Caco-2 (cell line): ENCODE measurements around the gene SELENOO. TPM values are rescaled to one million over a fixed set of nuclear protein-coding genes. Genes with fewer than 3 reads are reported as not detected.

Source experiments
- BruUV-seq: library from RNA; stranded (reverse); fragments of 400-500 nt; replicated peaks from 2 replicates; lab custom pipeline; 2021; lab: Mats Ljungman, UMichigan
- CTCF ChIA-PET: fragments of 300-600 bp; sonication (Branson Sonifier 250); formaldehyde crosslinking; loops from one replicate; lab custom pipeline; 2022; ENCODE audit warnings: antibody characterized with exemption; lab: Charles Lee
- POLR2A ChIA-PET: fragments of 300-600 bp; sonication (Branson Sonifier 250); formaldehyde crosslinking; loops from one replicate; lab custom pipeline; 2022; ENCODE audit warnings: antibody characterized with exemption; lab: Charles Lee
- DNase-seq, 2 experiments: peaks; one replicate each; pipeline versions ENCODE4 v3.0.0 to v3.0.0-alpha.2; 2020 to 2022
- H3K27me3 ChIP-seq: replicated peaks from 2 replicates; pipeline ENCODE4 v1.6.0; 2011; ENCODE audit warnings: low read length; ENCODE audit not compliant: control insufficient read depth, insufficient read depth
- H3K36me3 ChIP-seq: 2 replicates; pipeline ENCODE4 v1.5.1; 2011; ENCODE audit warnings: low read length; ENCODE audit not compliant: control insufficient read depth, insufficient read depth
- H3K4me1 ChIP-seq: fragments of 250-450 bp; sonication (Bioruptor Pico); 2 replicates; pipeline ENCODE4 v1.5.1; 2020; ENCODE audit warnings: mild to moderate bottlenecking
- H3K4me3 ChIP-seq: 2 replicates; pipeline ENCODE4 v1.5.1; 2011; ENCODE audit warnings: low read depth, mild to moderate bottlenecking, control low read depth, low read length
- H3K9me3 ChIP-seq: fragments of 250-450 bp; sonication (Bioruptor Pico); 2 replicates; pipeline ENCODE4 v1.5.1; 2020; ENCODE audit warnings: mild to moderate bottlenecking, moderate library complexity
- H3K27ac Mint-ChIP-seq: one replicate; pipeline ENCODE4 v1.8.0; 2022; ENCODE audit warnings: mixed read lengths; ENCODE audit not compliant: unreplicated experiment
- H3K27me3 Mint-ChIP-seq: one replicate; pipeline ENCODE4 v1.8.0; 2022; ENCODE audit warnings: mixed read lengths; ENCODE audit not compliant: insufficient read depth, unreplicated experiment
- H3K36me3 Mint-ChIP-seq: one replicate; pipeline ENCODE4 v1.8.0; 2022; ENCODE audit warnings: mild to moderate bottlenecking, mixed read lengths; ENCODE audit not compliant: insufficient read depth, unreplicated experiment
- H3K4me1 Mint-ChIP-seq: one replicate; pipeline ENCODE4 v1.8.0; 2022; ENCODE audit warnings: low read depth, mixed read lengths; ENCODE audit not compliant: unreplicated experiment
- H3K4me3 Mint-ChIP-seq: one replicate; pipeline ENCODE4 v1.8.0; 2022; ENCODE audit warnings: mild to moderate bottlenecking, moderate library complexity, mixed read lengths; ENCODE audit not compliant: unreplicated experiment
- H3K9me3 Mint-ChIP-seq: one replicate; pipeline ENCODE4 v1.8.0; 2022; ENCODE audit warnings: mixed read lengths; ENCODE audit not compliant: unreplicated experiment
- intact Hi-C: fragments of 100-400 bp; cut with micrococcal nuclease; formaldehyde crosslinking; loops from one replicate; pipeline ENCODE4 v1.10.0; 2022; ENCODE audit not compliant: unreplicated experiment
- total RNA-seq: library from RNA; stranded (reverse); gene quantifications from 2 replicates; pipeline ENCODE4 v1.2.3, GENCODE V29; 2022
- TF ChIP-seq, protein P1 (sequence below), 2 experiments: fragments of 200-600 bp in 1 of 2; IDR thresholded peaks; 1 replicate in 1 of 2; 2 replicates in 1 of 2; pipeline versions ENCODE4 v1.5.1 to v1.8.0; 2011 to 2022; ENCODE audit warnings: antibody characterized with exemption in 1 of 2, control low read depth in 1 of 2, inconsistent platforms in 1 of 2, low read depth in 1 of 2, low read length in 1 of 2, mild to moderate bottlenecking in 1 of 2, moderate library complexity in 1 of 2; ENCODE audit not compliant: insufficient read depth in 1 of 2, severe bottlenecking in 1 of 2, unreplicated experiment in 1 of 2

The SELENOO gene
- total RNA-seq, 1 experiment from 2014 or later = 29.3 TPM

GRCh38 chr22:50197856-50198623 lies 2.8 kb upstream of the SELENOO start:
- H3K4me1 Mint-ChIP-seq = peaks cover 6% of the 10 kb centered on the region
- H3K27ac Mint-ChIP-seq = no peak overlapping the region
- Histone ChIP-seq H3K4me1 (peaks cover 4% of the 10 kb centered on the region), H3K27me3 (no peaks in the 10 kb centered on the region), H3K4me3 (no peak overlapping the region), H3K9me3 (no peaks in the 10 kb centered on the region), H3K36me3 (no peaks in the 10 kb centered on the region)
- H3K36me3 Mint-ChIP-seq = peaks cover 10% of the 10 kb centered on the region
- no peak overlapping the region for H3K4me3 Mint-ChIP-seq
- TF ChIP-seq, protein P1, sequence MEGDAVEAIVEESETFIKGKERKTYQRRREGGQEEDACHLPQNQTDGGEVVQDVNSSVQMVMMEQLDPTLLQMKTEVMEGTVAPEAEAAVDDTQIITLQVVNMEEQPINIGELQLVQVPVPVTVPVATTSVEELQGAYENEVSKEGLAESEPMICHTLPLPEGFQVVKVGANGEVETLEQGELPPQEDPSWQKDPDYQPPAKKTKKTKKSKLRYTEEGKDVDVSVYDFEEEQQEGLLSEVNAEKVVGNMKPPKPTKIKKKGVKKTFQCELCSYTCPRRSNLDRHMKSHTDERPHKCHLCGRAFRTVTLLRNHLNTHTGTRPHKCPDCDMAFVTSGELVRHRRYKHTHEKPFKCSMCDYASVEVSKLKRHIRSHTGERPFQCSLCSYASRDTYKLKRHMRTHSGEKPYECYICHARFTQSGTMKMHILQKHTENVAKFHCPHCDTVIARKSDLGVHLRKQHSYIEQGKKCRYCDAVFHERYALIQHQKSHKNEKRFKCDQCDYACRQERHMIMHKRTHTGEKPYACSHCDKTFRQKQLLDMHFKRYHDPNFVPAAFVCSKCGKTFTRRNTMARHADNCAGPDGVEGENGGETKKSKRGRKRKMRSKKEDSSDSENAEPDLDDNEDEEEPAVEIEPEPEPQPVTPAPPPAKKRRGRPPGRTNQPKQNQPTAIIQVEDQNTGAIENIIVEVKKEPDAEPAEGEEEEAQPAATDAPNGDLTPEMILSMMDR (IDR thresholded peaks at IDR 0.05; ENCODE audit: insufficient read depth in 1 of 2, low read depth in 1 of 2, low read length in 1 of 2, severe bottlenecking in 1 of 2, unreplicated experiment in 1 of 2) = no peak
- H3K27me3 Mint-ChIP-seq = no peaks in the 10 kb centered on the region
- BruUV-seq = no TSS peak
- DNase-seq = no peak
- ChIA-PET CTCF (no interaction called here), POLR2A (no interaction called here)
- intact Hi-C loops = no loop called here
- no peaks in the 10 kb centered on the region for H3K9me3 Mint-ChIP-seq

DNA sequence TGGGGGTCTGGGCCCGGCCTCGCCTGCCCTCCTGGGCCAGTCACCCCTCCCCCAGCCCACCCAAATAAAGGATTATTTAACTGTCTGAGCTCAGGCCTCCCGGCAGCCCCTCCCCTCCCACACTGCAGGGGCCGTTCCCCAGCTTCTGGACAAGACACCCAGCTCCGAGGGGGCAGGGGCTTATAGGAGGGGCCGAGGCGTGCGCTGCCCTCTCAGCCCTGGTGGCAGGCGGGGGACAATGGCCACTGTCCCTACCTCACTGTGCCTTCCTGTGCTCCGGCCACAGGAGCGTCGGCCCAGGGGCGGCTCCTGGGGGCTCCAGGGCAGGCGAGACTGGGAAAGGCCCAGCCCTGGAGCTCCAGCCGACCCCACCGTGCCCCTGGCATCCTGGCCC lies 2.2 kb upstream of the SELENOO start:
- Mint-ChIP-seq H3K36me3 (peaks cover 10% of the 10 kb centered on the region), H3K27ac (no peak overlapping the region), H3K9me3 (no peaks in the 10 kb centered on the region), H3K27me3 (no peaks in the 10 kb centered on the region), H3K4me3 (no peak overlapping the region), H3K4me1 (peaks cover 6% of the 10 kb centered on the region)
- no peaks in the 10 kb centered on the region for H3K9me3 ChIP-seq
- no TSS peak for BruUV-seq
- H3K4me3 ChIP-seq = no peak overlapping the region
- TF ChIP-seq, protein P1 (IDR thresholded peaks at IDR 0.05; ENCODE audit: insufficient read depth in 1 of 2, low read depth in 1 of 2, low read length in 1 of 2, severe bottlenecking in 1 of 2, unreplicated experiment in 1 of 2) = no peak
- POLR2A ChIA-PET = no interaction called here
- intact Hi-C loops = no loop called here
- CTCF ChIA-PET = no interaction called here
- peaks cover 4% of the 10 kb centered on the region for H3K4me1 ChIP-seq
- no peak for DNase-seq
- no peaks in the 10 kb centered on the region for H3K27me3 ChIP-seq
- no peaks in the 10 kb centered on the region for H3K36me3 ChIP-seq

DNA sequence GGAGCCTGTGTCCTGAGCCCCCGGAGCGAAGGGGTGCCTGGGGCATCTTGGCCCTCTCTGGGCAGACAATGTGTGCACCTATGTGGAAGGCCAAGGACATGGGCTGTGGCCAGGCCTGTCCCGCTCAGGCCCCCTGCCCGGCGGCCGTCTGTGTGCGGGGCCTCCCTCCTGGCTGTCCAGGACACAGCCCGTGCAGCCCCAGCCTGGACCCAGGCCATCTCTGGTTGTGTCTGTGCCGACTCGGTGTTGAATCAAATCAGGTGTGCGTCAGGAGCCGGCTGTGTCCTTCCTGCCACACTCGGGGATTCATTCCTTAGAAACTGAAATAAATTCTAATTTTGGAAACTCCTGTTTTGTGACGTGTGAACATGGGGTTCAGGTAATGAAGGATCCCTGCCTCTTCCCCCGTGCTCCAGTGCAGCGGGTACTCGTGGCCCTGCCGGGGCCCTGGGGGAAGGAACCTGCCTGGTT lies 1.5 kb upstream of the SELENOO start:
- no peaks in the 10 kb centered on the region for H3K27me3 Mint-ChIP-seq
- H3K4me1 Mint-ChIP-seq = peaks cover 6% of the 10 kb centered on the region
- H3K4me1 ChIP-seq = peaks cover 4% of the 10 kb centered on the region
- no peaks in the 10 kb centered on the region for H3K9me3 Mint-ChIP-seq
- intact Hi-C loops = no loop called here
- BruUV-seq = no TSS peak
- no peak overlapping the region for H3K4me3 ChIP-seq
- CTCF ChIA-PET = no interaction called here
- no peak overlapping the region for H3K27ac Mint-ChIP-seq
- no peaks in the 10 kb centered on the region for H3K9me3 ChIP-seq
- peaks cover 10% of the 10 kb centered on the region for H3K36me3 Mint-ChIP-seq
- DNase-seq = no peak
- no peaks in the 10 kb centered on the region for H3K36me3 ChIP-seq
- peak overlapping the region; percentile 66 for H3K4me3 Mint-ChIP-seq
- H3K27me3 ChIP-seq = no peaks in the 10 kb centered on the region
- TF ChIP-seq, protein P1 (IDR thresholded peaks at IDR 0.05; ENCODE audit: insufficient read depth in 1 of 2, low read depth in 1 of 2, low read length in 1 of 2, severe bottlenecking in 1 of 2, unreplicated experiment in 1 of 2) = no peak
- POLR2A ChIA-PET = no interaction called here
